Liver (tissue), 9 donors: ENCODE data around the gene LMF1. TPM values are rescaled to one million over a fixed set of nuclear protein-coding genes. Genes with fewer than 3 reads are reported as not detected.

Source experiments
- DNase-seq: peaks from one replicate; pipeline ENCODE4 v3.0.0-alpha.2; 2017; ENCODE audit warnings: low spot score
- H3K27ac ChIP-seq, 2 donors: one replicate each; pipeline ENCODE4 v1.7.0; 2013; ENCODE audit warnings: inconsistent platforms in 2 of 2, low read length in 2 of 2, control low read depth in 1 of 2, low read depth in 1 of 2, mild to moderate bottlenecking in 1 of 2
- H3K27me3 ChIP-seq, 4 donors: one replicate each; pipeline versions ENCODE4 v1.6.1 to v1.7.0; 2013; ENCODE audit warnings: low read length in 3 of 4, inconsistent platforms in 1 of 4, mild to moderate bottlenecking in 1 of 4, moderate library complexity in 1 of 4; ENCODE audit not compliant: control insufficient read depth in 4 of 4, insufficient read depth in 4 of 4
- H3K36me3 ChIP-seq, 4 donors: one replicate each; pipeline versions ENCODE4 v1.6.1 to v1.7.0; 2013; ENCODE audit warnings: low read length in 3 of 4, mild to moderate bottlenecking in 3 of 4, low read depth in 1 of 4, moderate library complexity in 1 of 4; ENCODE audit not compliant: control insufficient read depth in 4 of 4, insufficient read depth in 3 of 4
- H3K4me1 ChIP-seq, 4 donors: one replicate each; pipeline versions ENCODE4 v1.6.1 to v1.7.0; 2013; ENCODE audit warnings: low read length in 3 of 4, mild to moderate bottlenecking in 3 of 4, moderate library complexity in 1 of 4; ENCODE audit not compliant: control insufficient read depth in 4 of 4, insufficient read depth in 4 of 4
- H3K4me3 ChIP-seq, 3 donors: one replicate each; pipeline versions ENCODE4 v1.6.1 to v1.7.0; 2013; ENCODE audit warnings: low read length in 3 of 3, control low read depth in 1 of 3, low read depth in 1 of 3, mild to moderate bottlenecking in 1 of 3
- H3K9ac ChIP-seq, 2 donors: one replicate each; pipeline ENCODE4 v1.7.0; 2013; ENCODE audit warnings: low read length in 2 of 2, mild to moderate bottlenecking in 2 of 2, moderate library complexity in 2 of 2, control low read depth in 1 of 2, low read depth in 1 of 2
- H3K9me3 ChIP-seq, 4 donors: one replicate each; pipeline versions ENCODE4 v1.6.1 to v1.7.0; 2013; ENCODE audit warnings: low read length in 3 of 4; ENCODE audit not compliant: control insufficient read depth in 4 of 4
- EGR1 ChIP-seq, 2 donors: IDR thresholded peaks; 2 replicates each; pipeline ENCODE4 v1.6.1; 2016 to 2018; ENCODE audit warnings: antibody characterized with exemption in 2 of 2, low read depth in 2 of 2
- FOXA1 ChIP-seq: IDR thresholded peaks from 2 replicates; pipeline ENCODE4 v1.6.1; 2016; ENCODE audit warnings: antibody characterized with exemption
- FOXA2 ChIP-seq: IDR thresholded peaks from 2 replicates; pipeline ENCODE4 v1.6.1; 2016; ENCODE audit warnings: antibody characterized with exemption
- GABPA ChIP-seq, 2 donors: IDR thresholded peaks in 1 of 2; conservative IDR thresholded peaks in 1 of 2; 2 replicates each; pipeline ENCODE4 v1.6.1; 2016; ENCODE audit warnings: antibody characterized with exemption in 2 of 2, mild to moderate bottlenecking in 1 of 2, moderate library complexity in 1 of 2
- HNF4A ChIP-seq, 2 donors: conservative IDR thresholded peaks; 2 replicates each; pipeline ENCODE4 v1.6.1; 2016; ENCODE audit warnings: antibody characterized with exemption in 2 of 2, mild to moderate bottlenecking in 2 of 2
- HNF4G ChIP-seq: IDR thresholded peaks from 2 replicates; pipeline ENCODE4 v1.6.1; 2016; ENCODE audit warnings: antibody characterized with exemption
- JUND ChIP-seq, 2 donors: IDR thresholded peaks; 2 replicates each; pipeline ENCODE4 v1.6.1; 2016; ENCODE audit warnings: antibody characterized with exemption in 2 of 2
- RAD21 ChIP-seq, 2 donors: IDR thresholded peaks; 2 replicates each; pipeline ENCODE4 v1.6.1; 2016; ENCODE audit warnings: antibody characterized with exemption in 2 of 2, mild to moderate bottlenecking in 2 of 2
- RXRA ChIP-seq, 2 donors: IDR thresholded peaks; 2 replicates each; pipeline ENCODE4 v1.6.1; 2017 to 2018; ENCODE audit warnings: antibody characterized with exemption in 2 of 2, mild to moderate bottlenecking in 1 of 2
- SP1 ChIP-seq: IDR thresholded peaks from 2 replicates; pipeline ENCODE4 v1.6.1; 2018; ENCODE audit warnings: antibody characterized with exemption, mild to moderate bottlenecking
- TAF1 ChIP-seq: conservative IDR thresholded peaks from 2 replicates; pipeline ENCODE4 v1.6.1; 2016; ENCODE audit warnings: antibody characterized with exemption, mild to moderate bottlenecking
- YY1 ChIP-seq: IDR thresholded peaks from 2 replicates; pipeline ENCODE4 v1.6.1; 2016; ENCODE audit warnings: antibody characterized with exemption, mild to moderate bottlenecking
- WGBS: extraction: QIAGEN DNeasy Blood & Tissue Kit; methylation state at CpG from one replicate; pipeline ENCODE4 v1.1.7; 2013; 5-methylcytosine and 5-hydroxymethylcytosine counted together
- polyA plus RNA-seq, 2 donors: library from polyadenylated mRNA; stranded (reverse) in 1 of 2; unstranded in 1 of 2; fragments of 200-250 nt in 1 of 2; fragments of >200 nt in 1 of 2; fragmentation: Nextera tagmentation in 1 of 2; extraction: Ambion mirVana in 1 of 2; gene quantifications; one replicate each; pipeline versions ENCODE4 v1.2.1 to v1.2.3, GENCODE V29; 2013 to 2015
- total RNA-seq, 2 donors: library from RNA; depleted of rRNA; stranded (reverse); fragments of >200 nt; gene quantifications; one replicate each; pipeline ENCODE4 v1.2.3, GENCODE V29; 2014
- TF ChIP-seq, protein P1 (sequence below): IDR thresholded peaks from 2 replicates; pipeline ENCODE4 v1.6.1; 2016; ENCODE audit warnings: antibody characterized with exemption
- TF ChIP-seq, protein P2 (sequence below): IDR thresholded peaks from 2 replicates; pipeline ENCODE4 v1.6.1; 2016; ENCODE audit warnings: antibody characterized with exemption, mild to moderate bottlenecking
- TF ChIP-seq, protein P3 (sequence below): IDR thresholded peaks from 2 replicates; pipeline ENCODE4 v1.6.1; 2016; ENCODE audit warnings: antibody characterized with exemption
- TF ChIP-seq, protein P4 (sequence below): IDR thresholded peaks from 2 replicates; pipeline ENCODE4 v1.6.1; 2016; ENCODE audit warnings: antibody characterized with exemption
- TF ChIP-seq, protein P5 (sequence below): fragments of 150-350 bp; IDR thresholded peaks from 2 replicates; pipeline ENCODE4 v1.5.1; 2017; ENCODE audit warnings: improper control_type of control experiment, low read depth, low read length; ENCODE audit not compliant: missing input control
- donor health status: healthy.
- donor health status: healthy.
- donor health status: healthy.
- donor health status: healthy.
- donor health status: healthy.

Gene LMF1
- total and polyA plus RNA-seq, 4 donors: 8.8 to 24.3 (median 12.6) TPM

DNA sequence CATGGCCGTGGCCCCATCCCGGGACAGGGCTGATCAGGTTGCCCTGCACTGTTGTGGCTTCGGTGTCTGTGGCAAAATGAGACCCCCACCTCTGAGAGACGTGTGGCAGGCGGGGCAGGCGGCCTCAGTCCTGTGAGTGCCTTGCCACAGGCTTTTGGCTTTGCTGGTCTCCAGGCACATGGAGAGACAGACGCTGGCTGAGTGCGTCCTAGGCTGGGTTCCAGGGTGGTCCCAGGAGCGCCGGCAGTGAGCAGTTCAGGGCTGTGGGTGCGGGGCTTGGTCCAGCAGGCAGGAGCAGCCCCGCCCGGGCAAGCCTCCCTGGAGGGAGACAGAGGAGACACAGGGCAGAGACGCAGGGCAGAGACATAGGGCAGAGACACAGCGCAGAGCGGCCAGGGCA, 40.0 kb upstream of the LMF1 start:
- H3K27me3 ChIP-seq: no peaks in the 10 kb centered on the region
- 73% methylated on average over 16 of the region's 16 CpGs for WGBS
- no peak for TF ChIP-seq RXRA (IDR thresholded peaks at IDR 0.05)
- TF ChIP-seq, protein P1, sequence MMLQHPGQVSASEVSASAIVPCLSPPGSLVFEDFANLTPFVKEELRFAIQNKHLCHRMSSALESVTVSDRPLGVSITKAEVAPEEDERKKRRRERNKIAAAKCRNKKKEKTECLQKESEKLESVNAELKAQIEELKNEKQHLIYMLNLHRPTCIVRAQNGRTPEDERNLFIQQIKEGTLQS: no peak
- TF ChIP-seq YY1: no peak
- TF ChIP-seq, protein P2, sequence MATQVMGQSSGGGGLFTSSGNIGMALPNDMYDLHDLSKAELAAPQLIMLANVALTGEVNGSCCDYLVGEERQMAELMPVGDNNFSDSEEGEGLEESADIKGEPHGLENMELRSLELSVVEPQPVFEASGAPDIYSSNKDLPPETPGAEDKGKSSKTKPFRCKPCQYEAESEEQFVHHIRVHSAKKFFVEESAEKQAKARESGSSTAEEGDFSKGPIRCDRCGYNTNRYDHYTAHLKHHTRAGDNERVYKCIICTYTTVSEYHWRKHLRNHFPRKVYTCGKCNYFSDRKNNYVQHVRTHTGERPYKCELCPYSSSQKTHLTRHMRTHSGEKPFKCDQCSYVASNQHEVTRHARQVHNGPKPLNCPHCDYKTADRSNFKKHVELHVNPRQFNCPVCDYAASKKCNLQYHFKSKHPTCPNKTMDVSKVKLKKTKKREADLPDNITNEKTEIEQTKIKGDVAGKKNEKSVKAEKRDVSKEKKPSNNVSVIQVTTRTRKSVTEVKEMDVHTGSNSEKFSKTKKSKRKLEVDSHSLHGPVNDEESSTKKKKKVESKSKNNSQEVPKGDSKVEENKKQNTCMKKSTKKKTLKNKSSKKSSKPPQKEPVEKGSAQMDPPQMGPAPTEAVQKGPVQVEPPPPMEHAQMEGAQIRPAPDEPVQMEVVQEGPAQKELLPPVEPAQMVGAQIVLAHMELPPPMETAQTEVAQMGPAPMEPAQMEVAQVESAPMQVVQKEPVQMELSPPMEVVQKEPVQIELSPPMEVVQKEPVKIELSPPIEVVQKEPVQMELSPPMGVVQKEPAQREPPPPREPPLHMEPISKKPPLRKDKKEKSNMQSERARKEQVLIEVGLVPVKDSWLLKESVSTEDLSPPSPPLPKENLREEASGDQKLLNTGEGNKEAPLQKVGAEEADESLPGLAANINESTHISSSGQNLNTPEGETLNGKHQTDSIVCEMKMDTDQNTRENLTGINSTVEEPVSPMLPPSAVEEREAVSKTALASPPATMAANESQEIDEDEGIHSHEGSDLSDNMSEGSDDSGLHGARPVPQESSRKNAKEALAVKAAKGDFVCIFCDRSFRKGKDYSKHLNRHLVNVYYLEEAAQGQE: no peak
- TF ChIP-seq JUND (IDR thresholded peaks at IDR 0.05): no peak
- TF ChIP-seq, protein P3, sequence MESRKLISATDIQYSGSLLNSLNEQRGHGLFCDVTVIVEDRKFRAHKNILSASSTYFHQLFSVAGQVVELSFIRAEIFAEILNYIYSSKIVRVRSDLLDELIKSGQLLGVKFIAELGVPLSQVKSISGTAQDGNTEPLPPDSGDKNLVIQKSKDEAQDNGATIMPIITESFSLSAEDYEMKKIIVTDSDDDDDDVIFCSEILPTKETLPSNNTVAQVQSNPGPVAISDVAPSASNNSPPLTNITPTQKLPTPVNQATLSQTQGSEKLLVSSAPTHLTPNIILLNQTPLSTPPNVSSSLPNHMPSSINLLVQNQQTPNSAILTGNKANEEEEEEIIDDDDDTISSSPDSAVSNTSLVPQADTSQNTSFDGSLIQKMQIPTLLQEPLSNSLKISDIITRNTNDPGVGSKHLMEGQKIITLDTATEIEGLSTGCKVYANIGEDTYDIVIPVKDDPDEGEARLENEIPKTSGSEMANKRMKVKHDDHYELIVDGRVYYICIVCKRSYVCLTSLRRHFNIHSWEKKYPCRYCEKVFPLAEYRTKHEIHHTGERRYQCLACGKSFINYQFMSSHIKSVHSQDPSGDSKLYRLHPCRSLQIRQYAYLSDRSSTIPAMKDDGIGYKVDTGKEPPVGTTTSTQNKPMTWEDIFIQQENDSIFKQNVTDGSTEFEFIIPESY: no peak
- TF ChIP-seq, protein P4, sequence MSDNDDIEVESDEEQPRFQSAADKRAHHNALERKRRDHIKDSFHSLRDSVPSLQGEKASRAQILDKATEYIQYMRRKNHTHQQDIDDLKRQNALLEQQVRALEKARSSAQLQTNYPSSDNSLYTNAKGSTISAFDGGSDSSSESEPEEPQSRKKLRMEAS: no peak
- TF ChIP-seq RAD21 (IDR thresholded peaks at IDR 0.05): no peak

DNA sequence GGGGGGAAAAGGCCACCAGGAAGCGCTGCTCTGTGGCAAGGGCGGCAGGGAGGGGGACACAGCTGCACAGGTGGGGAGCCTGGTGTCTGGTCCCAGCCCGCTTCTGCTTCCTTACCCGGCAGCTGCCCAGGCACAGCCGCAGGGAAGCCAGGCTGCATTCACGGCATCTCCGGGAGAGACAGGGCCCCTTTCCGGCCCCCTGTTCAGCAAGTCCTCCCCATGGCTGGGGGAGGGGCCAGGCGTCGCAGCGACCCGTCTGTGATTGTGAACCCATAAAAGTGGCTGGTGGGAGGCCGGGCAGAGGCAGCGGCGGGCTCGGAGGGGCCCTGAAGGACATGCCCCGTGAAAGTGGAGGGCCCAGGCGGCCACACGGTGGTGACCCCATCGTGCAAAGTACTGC, 39.5 kb upstream of the LMF1 start:
- DNase-seq: no peak
- Histone ChIP-seq H3K9me3 (no peaks in the 10 kb centered on the region), H3K4me1 (no peaks in the 10 kb centered on the region), H3K4me3 (no peak overlapping the region), H3K27me3 (no peaks in the 10 kb centered on the region), H3K27ac (no peak overlapping the region), H3K9ac (no peak overlapping the region), H3K36me3 (no peaks in the 10 kb centered on the region)
- TF ChIP-seq YY1: no peak
- TF ChIP-seq JUND (IDR thresholded peaks at IDR 0.05): no peak
- TF ChIP-seq, protein P1: no peak
- TF ChIP-seq EGR1 (IDR thresholded peaks at IDR 0.05; ENCODE audit: low read depth in 2 of 2): no peak
- TF ChIP-seq, protein P4: no peak
- TF ChIP-seq, protein P5, sequence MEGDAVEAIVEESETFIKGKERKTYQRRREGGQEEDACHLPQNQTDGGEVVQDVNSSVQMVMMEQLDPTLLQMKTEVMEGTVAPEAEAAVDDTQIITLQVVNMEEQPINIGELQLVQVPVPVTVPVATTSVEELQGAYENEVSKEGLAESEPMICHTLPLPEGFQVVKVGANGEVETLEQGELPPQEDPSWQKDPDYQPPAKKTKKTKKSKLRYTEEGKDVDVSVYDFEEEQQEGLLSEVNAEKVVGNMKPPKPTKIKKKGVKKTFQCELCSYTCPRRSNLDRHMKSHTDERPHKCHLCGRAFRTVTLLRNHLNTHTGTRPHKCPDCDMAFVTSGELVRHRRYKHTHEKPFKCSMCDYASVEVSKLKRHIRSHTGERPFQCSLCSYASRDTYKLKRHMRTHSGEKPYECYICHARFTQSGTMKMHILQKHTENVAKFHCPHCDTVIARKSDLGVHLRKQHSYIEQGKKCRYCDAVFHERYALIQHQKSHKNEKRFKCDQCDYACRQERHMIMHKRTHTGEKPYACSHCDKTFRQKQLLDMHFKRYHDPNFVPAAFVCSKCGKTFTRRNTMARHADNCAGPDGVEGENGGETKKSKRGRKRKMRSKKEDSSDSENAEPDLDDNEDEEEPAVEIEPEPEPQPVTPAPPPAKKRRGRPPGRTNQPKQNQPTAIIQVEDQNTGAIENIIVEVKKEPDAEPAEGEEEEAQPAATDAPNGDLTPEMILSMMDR: no peak
- no peak for TF ChIP-seq GABPA (IDR thresholded peaks at IDR 0.05 in 1 of 2, conservative IDR thresholded peaks at IDR 0.05 in 1 of 2)
- no peak for TF ChIP-seq HNF4G
- TF ChIP-seq, protein P2: no peak
- TF ChIP-seq SP1: no peak
- TF ChIP-seq FOXA1: no peak
- TF ChIP-seq TAF1: no peak
- TF ChIP-seq, protein P3: no peak
- no peak for TF ChIP-seq HNF4A (conservative IDR thresholded peaks at IDR 0.05)
- TF ChIP-seq FOXA2: no peak
- TF ChIP-seq RXRA (IDR thresholded peaks at IDR 0.05): no peak
- 52% methylated on average over 20 of the region's 20 CpGs for WGBS

More for the DNA sequence above, 40.0 kb upstream of the LMF1 start:
- H3K36me3 ChIP-seq: no peaks in the 10 kb centered on the region
- no peak for DNase-seq
- no peaks in the 10 kb centered on the region for H3K9me3 ChIP-seq
- no peak overlapping the region for H3K4me3 ChIP-seq
- H3K4me1 ChIP-seq: no peaks in the 10 kb centered on the region
- no peak overlapping the region for H3K27ac ChIP-seq
- no peak overlapping the region for H3K9ac ChIP-seq
